Endothelial cell of umbilical vein (primary cell): ENCODE results near the gene CERCAM. TPM values are rescaled to one million over a fixed set of nuclear protein-coding genes. Genes with fewer than 3 reads are reported as not detected.
"Not testable (repeated sequence)": the region's sequence is repeated elsewhere in the genome, so short reads cannot be mapped to it uniquely, and the experiment has no call there.

Source experiments
- BruUV-seq: library from RNA; stranded (reverse); fragments of 400-500 nt; replicated peaks from 2 replicates; lab custom pipeline; 2021; lab: Mats Ljungman, UMichigan
- CTCF ChIA-PET: fragments of 300-600, 350-600 bp; sonication (Branson Sonifier 250); formaldehyde crosslinking; loops from one replicate; lab custom pipeline; 2021; ENCODE audit warnings: antibody characterized with exemption, inconsistent platforms; lab: Charles Lee
- POLR2A ChIA-PET: fragments of 300-600, 350-600 bp; sonication (Branson Sonifier 250); formaldehyde crosslinking; loops from one replicate; lab custom pipeline; 2021; ENCODE audit warnings: antibody characterized with exemption, inconsistent platforms; lab: Charles Lee
- DNase-seq: peaks from one replicate; pipeline ENCODE4 v3.0.0-alpha.2; 2011; ENCODE audit warnings: low read depth, low spot score
- FAIRE-seq: peaks from 2 replicates; lab custom pipeline; 2011; peaks lifted over from hg19 to GRCh38; lab: Jason Lieb, UNC
- H2AFZ ChIP-seq: 2 replicates; pipeline ENCODE4 v1.6.0; 2012; ENCODE audit warnings: low read depth, low read length, control low read depth, inconsistent platforms
- H3K27ac ChIP-seq: 2 replicates; pipeline ENCODE4 v1.5.1; 2011; ENCODE audit warnings: low read depth, mild to moderate bottlenecking, control low read depth, low read length, moderate library complexity; ENCODE audit not compliant: insufficient read depth
- H3K27me3 ChIP-seq, 2 experiments: 2 replicates each; pipeline versions ENCODE4 v1.6.0 to v1.6.1; 2011; ENCODE audit warnings: low read length in 2 of 2, mixed read lengths in 1 of 2; ENCODE audit not compliant: control insufficient read depth in 2 of 2, insufficient read depth in 2 of 2
- H3K36me3 ChIP-seq, 2 experiments: 2 replicates in 1 of 2; 3 replicates in 1 of 2; pipeline ENCODE4 v1.5.1; 2011; ENCODE audit warnings: low read length in 2 of 2, mild to moderate bottlenecking in 1 of 2, moderate library complexity in 1 of 2; ENCODE audit not compliant: control insufficient read depth in 2 of 2, insufficient read depth in 2 of 2; ENCODE audit errors: extremely low read depth in 1 of 2
- H3K4me1 ChIP-seq: 3 replicates; pipeline ENCODE4 v1.5.1; 2011; ENCODE audit warnings: mild to moderate bottlenecking, low read length; ENCODE audit not compliant: control insufficient read depth, insufficient read depth; ENCODE audit errors: extremely low read depth
- H3K4me2 ChIP-seq: 2 replicates; pipeline ENCODE4 v1.6.1; 2011; ENCODE audit warnings: low read length, control low read depth, mixed read lengths; ENCODE audit not compliant: insufficient read depth
- H3K4me3 ChIP-seq, 3 experiments: fragments of 200-600 bp in 1 of 3; sonication (generic), shearing (Covaris generic) in 1 of 3; replicated peaks in 1 of 3; 2 replicates each; pipeline ENCODE4 v1.5.1; 2011 to 2016; ENCODE audit warnings: control low read depth in 3 of 3, low read length in 3 of 3, mild to moderate bottlenecking in 2 of 3, inconsistent platforms in 1 of 3, low read depth in 1 of 3, moderate library complexity in 1 of 3; ENCODE audit not compliant: insufficient read depth in 1 of 3
- H3K79me2 ChIP-seq: 2 replicates; pipeline ENCODE4 v1.6.0; 2012; ENCODE audit warnings: low read length, inconsistent platforms; ENCODE audit not compliant: control insufficient read depth, insufficient read depth
- H3K9ac ChIP-seq: replicated peaks from 2 replicates; pipeline ENCODE3; 2011; ENCODE audit warnings: low read length, control low read depth; ENCODE audit not compliant: insufficient read depth; ENCODE audit errors: extremely low read depth
- H3K9me1 ChIP-seq: replicated peaks from 3 replicates; pipeline ENCODE4 v1.6.0; 2011; ENCODE audit warnings: mild to moderate bottlenecking, low read length; ENCODE audit not compliant: control insufficient read depth, insufficient read depth; ENCODE audit errors: extremely low read depth
- H3K9me3 ChIP-seq: replicated peaks from 2 replicates; pipeline ENCODE4 v1.5.1; 2012; ENCODE audit warnings: low read length, inconsistent platforms; ENCODE audit not compliant: control insufficient read depth, insufficient read depth
- H4K20me1 ChIP-seq: replicated peaks from 2 replicates; pipeline ENCODE3; 2011; ENCODE audit warnings: mild to moderate bottlenecking, low read length; ENCODE audit not compliant: control insufficient read depth, insufficient read depth; ENCODE audit errors: extremely low read depth
- EZH2 ChIP-seq: IDR thresholded peaks from 2 replicates; pipeline ENCODE4 v1.6.1; 2012; ENCODE audit warnings: borderline replicate concordance, low read depth, mild to moderate bottlenecking, moderate library complexity, low read length, inconsistent platforms; ENCODE audit not compliant: severe bottlenecking
- FOS ChIP-seq: IDR thresholded peaks from 2 replicates; pipeline ENCODE4 v1.6.1; 2011; ENCODE audit warnings: mild to moderate bottlenecking, low read length, moderate library complexity, borderline replicate concordance; ENCODE audit not compliant: insufficient read depth
- GATA2 ChIP-seq: IDR thresholded peaks from 2 replicates; pipeline ENCODE4 v1.7.0; 2011; ENCODE audit warnings: low read depth, mild to moderate bottlenecking, moderate library complexity, mixed read lengths, low read length; ENCODE audit not compliant: insufficient read length, insufficient read depth
- JUN ChIP-seq: IDR thresholded peaks from 2 replicates; pipeline ENCODE4 v1.6.1; 2011; ENCODE audit warnings: borderline replicate concordance, low read depth; ENCODE audit not compliant: insufficient read length, insufficient read depth
- MYC ChIP-seq: IDR thresholded peaks from one replicate; pipeline ENCODE4 v1.6.1; 2011; ENCODE audit warnings: mild to moderate bottlenecking, low read depth, low read length
- POLR2A ChIP-seq: IDR thresholded peaks from 2 replicates; pipeline ENCODE4 v1.6.1; 2012; ENCODE audit warnings: low read depth, mild to moderate bottlenecking, control low read depth, low read length
- POLR2AphosphoS5 ChIP-seq: IDR thresholded peaks from 2 replicates; pipeline ENCODE4 v1.6.1; 2012; ENCODE audit warnings: low read depth, mild to moderate bottlenecking, control low read depth, low read length, moderate library complexity; ENCODE audit not compliant: insufficient read depth
- dilution Hi-C: fragments of 300-500 bp; cut with MboI; formaldehyde crosslinking; loops from one replicate; pipeline ENCODE4 v1.15.0; 2019; ENCODE audit warnings: low sequenced_read_pairs; ENCODE audit not compliant: extremely low pct_ligation_motif_present
- intact Hi-C: fragments of 100-400 bp; cut with micrococcal nuclease; formaldehyde crosslinking; loops from one replicate; pipeline ENCODE4 v1.10.0; 2022
- polyA plus RNA-seq, 4 experiments: library from polyadenylated mRNA; depleted of rRNA in 3 of 4; stranded (reverse) in 3 of 4; unstranded in 1 of 4; fragments of >200 nt; gene quantifications; 2 replicates each; pipeline versions ENCODE4 v1.2.1 to v1.2.3, GENCODE V29; 2011 to 2012; ENCODE audit warnings: missing spikeins in 1 of 4
- total RNA-seq: library from RNA; stranded (reverse); gene quantifications from 2 replicates; pipeline ENCODE4 v1.2.3, GENCODE V29; 2021
- TF ChIP-seq, protein P1 (sequence below): IDR thresholded peaks from 2 replicates; pipeline ENCODE4 v1.6.1; 2011; ENCODE audit not compliant: insufficient read depth, insufficient read length
- TF ChIP-seq, protein P2 (sequence below), 2 donors: IDR thresholded peaks; 1 replicate in 1 of 2; 2 replicates in 1 of 2; pipeline ENCODE4 v1.5.1; 2011; ENCODE audit warnings: low read length in 2 of 2, mild to moderate bottlenecking in 2 of 2, moderate library complexity in 2 of 2, control low read depth in 1 of 2, inconsistent platforms in 1 of 2, low read depth in 1 of 2; ENCODE audit not compliant: insufficient read depth in 1 of 2; ENCODE audit errors: extremely low read depth in 1 of 2

CERCAM gene
- total and polyA plus RNA-seq, 2 donors (not counting 3 experiments of a cell fraction or from before 2014, with no cell fraction given) = 47.9 to 77.8 TPM

DNA sequence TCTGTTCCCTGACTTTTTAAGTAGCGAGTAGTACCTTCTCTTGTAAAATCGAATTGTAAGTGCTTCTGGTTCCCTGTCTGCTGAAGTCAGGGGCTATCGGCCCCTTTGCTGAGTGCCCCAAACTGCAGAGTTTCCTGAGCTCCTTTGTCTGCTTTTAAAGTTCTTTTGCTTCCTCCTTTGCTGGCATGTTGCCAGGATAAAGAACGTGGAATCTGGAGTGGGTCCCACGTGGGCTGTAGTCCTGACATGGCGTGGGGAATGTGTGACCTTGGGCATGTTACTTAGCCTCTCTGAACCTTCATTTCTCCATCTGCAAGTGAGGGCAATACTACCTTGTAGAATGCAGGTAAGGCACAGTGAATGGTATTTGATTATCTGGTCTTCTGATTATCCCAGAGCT is 21.5 kb downstream of the CERCAM start:
- CTCF ChIA-PET = interaction anchor here (0.9 to 1.6 kb wide), 3 partner anchors 13 to 22 kb away, joined by 3 read pairs; partner anchors contain the start of gene CERCAM
- no peaks in the 10 kb centered on the region for H3K9me3 ChIP-seq
- H4K20me1 ChIP-seq = no peaks in the 10 kb centered on the region
- peaks cover 2% of the 10 kb centered on the region for H3K4me1 ChIP-seq
- no peaks in the 10 kb centered on the region for H3K79me2 ChIP-seq
- H3K4me3 ChIP-seq = no peak overlapping the region
- H3K4me2 ChIP-seq = no peak overlapping the region
- TF ChIP-seq MYC (no peak), EZH2 (no peak), FOS (no peak), POLR2A (no peak), GATA2 (no peak), POLR2AphosphoS5 (no peak), JUN (no peak)
- TF ChIP-seq, protein P1, sequence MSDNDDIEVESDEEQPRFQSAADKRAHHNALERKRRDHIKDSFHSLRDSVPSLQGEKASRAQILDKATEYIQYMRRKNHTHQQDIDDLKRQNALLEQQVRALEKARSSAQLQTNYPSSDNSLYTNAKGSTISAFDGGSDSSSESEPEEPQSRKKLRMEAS = no peak
- TF ChIP-seq, protein P2, sequence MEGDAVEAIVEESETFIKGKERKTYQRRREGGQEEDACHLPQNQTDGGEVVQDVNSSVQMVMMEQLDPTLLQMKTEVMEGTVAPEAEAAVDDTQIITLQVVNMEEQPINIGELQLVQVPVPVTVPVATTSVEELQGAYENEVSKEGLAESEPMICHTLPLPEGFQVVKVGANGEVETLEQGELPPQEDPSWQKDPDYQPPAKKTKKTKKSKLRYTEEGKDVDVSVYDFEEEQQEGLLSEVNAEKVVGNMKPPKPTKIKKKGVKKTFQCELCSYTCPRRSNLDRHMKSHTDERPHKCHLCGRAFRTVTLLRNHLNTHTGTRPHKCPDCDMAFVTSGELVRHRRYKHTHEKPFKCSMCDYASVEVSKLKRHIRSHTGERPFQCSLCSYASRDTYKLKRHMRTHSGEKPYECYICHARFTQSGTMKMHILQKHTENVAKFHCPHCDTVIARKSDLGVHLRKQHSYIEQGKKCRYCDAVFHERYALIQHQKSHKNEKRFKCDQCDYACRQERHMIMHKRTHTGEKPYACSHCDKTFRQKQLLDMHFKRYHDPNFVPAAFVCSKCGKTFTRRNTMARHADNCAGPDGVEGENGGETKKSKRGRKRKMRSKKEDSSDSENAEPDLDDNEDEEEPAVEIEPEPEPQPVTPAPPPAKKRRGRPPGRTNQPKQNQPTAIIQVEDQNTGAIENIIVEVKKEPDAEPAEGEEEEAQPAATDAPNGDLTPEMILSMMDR (IDR thresholded peaks at IDR 0.05; ENCODE audit: extremely low read depth in 1 of 2, insufficient read depth in 1 of 2, low read depth in 1 of 2, low read length in 2 of 2) = no peak
- no TSS peak for BruUV-seq
- no peak overlapping the region for H3K27ac ChIP-seq
- H3K36me3 ChIP-seq = no peaks in the 10 kb centered on the region
- FAIRE-seq (no peak), DNase-seq (no peak)
- no peak overlapping the region for H3K9ac ChIP-seq
- no peaks in the 10 kb centered on the region for H3K9me1 ChIP-seq
- H3K27me3 ChIP-seq = no peaks in the 10 kb centered on the region
- intact Hi-C loops = no loop called here
- H2AFZ ChIP-seq = no peak overlapping the region
- dilution Hi-C loops = no loop called here
- POLR2A ChIA-PET = interaction anchor here (1.0 to 1.1 kb wide), 2 partner anchors 21 to 110 kb away, joined by 3 read pairs; partner anchors contain the start of genes CERCAM and SPTAN1

DNA sequence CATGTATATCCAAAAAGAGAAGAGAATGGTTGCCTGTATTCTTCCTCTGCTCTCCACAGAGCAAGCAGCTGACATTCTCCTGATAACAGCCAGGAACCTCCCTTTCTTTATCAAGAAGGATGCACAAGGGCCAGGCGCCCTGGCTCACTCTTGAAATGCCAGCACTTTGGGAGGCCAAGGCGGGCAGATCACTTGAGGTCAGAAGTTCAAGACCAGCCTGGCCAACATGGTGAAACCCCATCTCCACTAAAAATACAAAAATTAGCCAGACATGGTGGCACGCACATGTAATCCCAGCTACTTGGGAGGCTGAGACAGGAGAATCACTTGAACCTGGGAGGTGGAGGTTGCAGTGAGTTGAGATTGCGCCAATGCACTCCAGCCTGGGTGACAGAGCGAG is 25.8 kb downstream of the CERCAM start:
- BruUV-seq, FAIRE-seq: not testable (repeated sequence)
- CTCF ChIA-PET = interaction anchor here (7.6 kb wide), 1 partner anchor 8 kb away, joined by 57 read pairs; no protein-coding TSS in a partner anchor

More for the DNA sequence above, 25.8 kb downstream of the CERCAM start:
- H3K36me3 ChIP-seq, H3K27ac ChIP-seq, POLR2A ChIA-PET, H3K27me3 ChIP-seq, dilution Hi-C loops, H2AFZ ChIP-seq, H3K9me1 ChIP-seq, H4K20me1 ChIP-seq, H3K4me2 ChIP-seq, DNase-seq, intact Hi-C loops, H3K4me1 ChIP-seq, H3K79me2 ChIP-seq, H3K9ac ChIP-seq, H3K9me3 ChIP-seq, H3K4me3 ChIP-seq: not testable (repeated sequence)
